HCT116 (cell line): Measurements from ENCODE around the gene TMEM100. TPM values are rescaled to one million over a fixed set of nuclear protein-coding genes. Genes with fewer than 3 reads are reported as not detected.

Experiments
- ATAC-seq: fragments of 200-7000 bp; cut with Tn5 transposase; 2 replicates; pipeline ENCODE4 v1.9.1; 2020; ENCODE audit warnings: mild to moderate bottlenecking, moderate library complexity
- BruUV-seq: library from RNA; stranded (reverse); fragments of 400-500 nt; replicated peaks from 2 replicates; lab custom pipeline; 2021; lab: Mats Ljungman, UMichigan
- CTCF ChIA-PET: fragments of 300-600 bp; sonication (Branson Sonifier 250); formaldehyde crosslinking; loops from one replicate; lab custom pipeline; 2021; ENCODE audit warnings: antibody characterized with exemption; lab: Charles Lee
- POLR2A ChIA-PET: fragments of 300-600, 350-600 bp; sonication (Branson Sonifier 250); formaldehyde crosslinking; loops from one replicate; lab custom pipeline; 2021; ENCODE audit warnings: antibody characterized with exemption; lab: Charles Lee
- RAD21 ChIA-PET, 2 experiments: fragments of 300-600 bp; sonication (Branson Sonifier 250); formaldehyde crosslinking; loops; one replicate each; lab custom pipeline; 2023; ENCODE audit warnings: low total read pairs in 2 of 2; ENCODE audit not compliant: uncharacterized antibody in 2 of 2, unreplicated experiment in 2 of 2, low non-redundant PET in 1 of 2; lab: Charles Lee
- DNase-seq: peaks from one replicate; pipeline ENCODE4 v3.0.0-alpha.2; 2010; ENCODE audit warnings: low read depth, low spot score
- H2AFZ ChIP-seq: fragments of 200-600 bp; shearing (Covaris generic), sonication (generic); 2 replicates; pipeline ENCODE4 v1.6.1; 2017; ENCODE audit warnings: low read depth, mixed run types, mixed read lengths, antibody characterized with exemption, low read length; ENCODE audit not compliant: poor library complexity, severe bottlenecking
- H3K27ac ChIP-seq: 2 replicates; pipeline ENCODE4 v1.5.1; 2012; ENCODE audit warnings: low read depth, low read length
- H3K27me3 ChIP-seq: fragments of 200-600 bp; sonication (generic); 2 replicates; pipeline ENCODE4 v1.6.1; 2016; ENCODE audit warnings: mixed run types, low read length, mixed read lengths; ENCODE audit not compliant: insufficient read depth
- H3K36me3 ChIP-seq, 2 experiments: fragments of 200-500 bp in 1 of 2; fragments of 200-600 bp in 1 of 2; sonication (Bioruptor generic) in 1 of 2; sonication (generic) in 1 of 2; 2 replicates each; pipeline versions ENCODE4 v1.5.1 to v1.6.1; 2014 to 2016; ENCODE audit warnings: low read length in 2 of 2, inconsistent platforms in 1 of 2, mixed read lengths in 1 of 2, mixed run types in 1 of 2; ENCODE audit not compliant: insufficient read depth in 2 of 2, control insufficient read depth in 1 of 2
- H3K4me1 ChIP-seq, 2 experiments: fragments of 200-600 bp in 1 of 2; sonication (generic) in 1 of 2; 2 replicates each; pipeline versions ENCODE4 v1.5.1 to v1.6.1; 2012 to 2017; ENCODE audit warnings: low read length in 2 of 2, inconsistent platforms in 1 of 2, mild to moderate bottlenecking in 1 of 2, mixed read lengths in 1 of 2, mixed run types in 1 of 2, moderate library complexity in 1 of 2; ENCODE audit not compliant: insufficient read depth in 2 of 2, control insufficient read depth in 1 of 2
- H3K4me2 ChIP-seq: fragments of 200-600 bp; sonication (generic); 2 replicates; pipeline ENCODE4 v1.6.1; 2017; ENCODE audit warnings: mixed run types, low read length, mixed read lengths
- H3K4me3 ChIP-seq, 2 experiments: fragments of 200-600 bp in 1 of 2; sonication (generic) in 1 of 2; replicated peaks in 1 of 2; 2 replicates each; pipeline ENCODE4 v1.5.1; 2011 to 2016; ENCODE audit warnings: low read length in 2 of 2, control low read depth in 1 of 2, low read depth in 1 of 2, mild to moderate bottlenecking in 1 of 2, mixed read lengths in 1 of 2, mixed run types in 1 of 2
- H3K79me2 ChIP-seq: fragments of 200-600 bp; sonication (generic); 2 replicates; pipeline ENCODE4 v1.6.1; 2017; ENCODE audit warnings: mild to moderate bottlenecking, mixed run types, low read length, moderate library complexity, mixed read lengths; ENCODE audit not compliant: insufficient read depth
- H3K9ac ChIP-seq: fragments of 200-600 bp; sonication (generic); 2 replicates; pipeline ENCODE4 v1.6.1; 2016; ENCODE audit warnings: low read length, mixed read lengths
- H3K9me2 ChIP-seq: fragments of 200-600 bp; sonication (generic), shearing (Covaris generic); 2 replicates; pipeline ENCODE4 v1.6.1; 2017; ENCODE audit warnings: mixed run types, mild to moderate bottlenecking, moderate library complexity; ENCODE audit not compliant: insufficient read depth
- H3K9me3 ChIP-seq, 2 experiments: fragments of 200-500 bp in 1 of 2; fragments of 200-600 bp in 1 of 2; sonication (Bioruptor generic) in 1 of 2; sonication (generic) in 1 of 2; 2 replicates each; pipeline ENCODE4 v1.6.1; 2014 to 2017; ENCODE audit warnings: low read length in 2 of 2, mixed read lengths in 2 of 2, inconsistent platforms in 1 of 2, low read depth in 1 of 2, mild to moderate bottlenecking in 1 of 2, mixed run types in 1 of 2, moderate library complexity in 1 of 2; ENCODE audit not compliant: control insufficient read depth in 1 of 2, insufficient read depth in 1 of 2
- H4K20me1 ChIP-seq: fragments of 200-600 bp; sonication (generic), shearing (Covaris generic); 2 replicates; pipeline ENCODE4 v1.6.1; 2017; ENCODE audit warnings: mixed run types, mild to moderate bottlenecking, moderate library complexity; ENCODE audit not compliant: insufficient read depth
- ATF3 ChIP-seq: IDR thresholded peaks from 2 replicates; pipeline ENCODE4 v1.6.1; 2012
- EGR1 ChIP-seq: IDR thresholded peaks from 2 replicates; pipeline ENCODE4 v1.6.1; 2012; ENCODE audit warnings: low read depth
- ELF1 ChIP-seq: IDR thresholded peaks from 2 replicates; pipeline ENCODE4 v1.6.1; 2012; ENCODE audit warnings: low read depth, borderline replicate concordance
- EZH2 ChIP-seq: fragments of 200-600 bp; sonication (generic); IDR thresholded peaks from 2 replicates; pipeline ENCODE4 v1.6.1; 2017; ENCODE audit warnings: antibody characterized with exemption, mixed run types
- EZH2phosphoT487 ChIP-seq: fragments of 200-600 bp; IDR thresholded peaks from 2 replicates; pipeline ENCODE4 v1.6.1; 2018; ENCODE audit warnings: antibody characterized with exemption, borderline replicate concordance
- FOSL1 ChIP-seq: IDR thresholded peaks from 2 replicates; pipeline ENCODE4 v1.6.1; 2012; ENCODE audit warnings: low read depth
- JUND ChIP-seq: IDR thresholded peaks from 2 replicates; pipeline ENCODE4 v1.6.1; 2012
- POLR2A ChIP-seq: IDR thresholded peaks from 2 replicates; pipeline ENCODE4 v1.7.0; 2011; ENCODE audit warnings: borderline replicate concordance; ENCODE audit not compliant: insufficient read depth, insufficient read length; ENCODE audit errors: extremely low read depth
- POLR2AphosphoS5 ChIP-seq: IDR thresholded peaks from 2 replicates; pipeline ENCODE4 v1.6.1; 2011; ENCODE audit warnings: mild to moderate bottlenecking, low read depth, low read length, moderate library complexity
- REST ChIP-seq: IDR thresholded peaks from 2 replicates; pipeline ENCODE4 v1.6.1; 2012; ENCODE audit warnings: low read depth
- SIN3A ChIP-seq: IDR thresholded peaks from 2 replicates; pipeline ENCODE4 v1.6.1; 2012; ENCODE audit warnings: low read depth
- SP1 ChIP-seq: IDR thresholded peaks from 2 replicates; pipeline ENCODE4 v1.6.1; 2012; ENCODE audit warnings: low read depth
- SRF ChIP-seq: IDR thresholded peaks from 2 replicates; pipeline ENCODE4 v1.6.1; 2012; ENCODE audit warnings: low read depth
- TCF7L2 ChIP-seq: IDR thresholded peaks from 2 replicates; pipeline ENCODE4 v1.7.0; 2011; ENCODE audit warnings: borderline replicate concordance, inconsistent platforms; ENCODE audit not compliant: insufficient read depth, insufficient read length; ENCODE audit errors: extremely low read depth
- ZBTB33 ChIP-seq: IDR thresholded peaks from 2 replicates; pipeline ENCODE4 v1.6.1; 2011; ENCODE audit warnings: mild to moderate bottlenecking, low read length, moderate library complexity; ENCODE audit not compliant: insufficient replicate concordance; ENCODE audit errors: extremely low read depth
- intact Hi-C: fragments of 100-400 bp; cut with micrococcal nuclease; formaldehyde crosslinking; loops from 2 replicates; pipeline ENCODE4 v1.10.0; 2022
- total RNA-seq: library from RNA; stranded (reverse); gene quantifications from one replicate; pipeline ENCODE4 v1.2.1, GENCODE V29; 2021; ENCODE audit not compliant: unreplicated experiment

The TMEM100 gene
- total RNA-seq, 1 experiment from 2014 or later = not detected

GRCh38 chr17:55756689-55757088 is 34.0 kb upstream of the TMEM100 start:
- Histone ChIP-seq H3K27me3 (no peaks in the 10 kb centered on the region), H3K27ac (no peak overlapping the region), H3K9ac (no peak overlapping the region), H3K79me2 (peaks cover 4% of the 10 kb centered on the region; the same call in 1 of the 2 replicates), H3K4me1 (peaks cover 3 to 6% of the 10 kb centered on the region in 2 experiments; a peak in 3 of 4 replicates), H4K20me1 (no peaks in the 10 kb centered on the region), H3K9me2 (no peaks in the 10 kb centered on the region), H3K36me3 (no peaks in the 10 kb centered on the region), H3K4me3 (no peak overlapping the region), H3K9me3 (no peaks in the 10 kb centered on the region), H3K4me2 (no peak overlapping the region), H2AFZ (no peak overlapping the region)
- ChIA-PET POLR2A (no interaction called here), CTCF (no interaction called here), RAD21 (no interaction called here)
- no peak for DNase-seq
- no TSS peak for BruUV-seq
- ATAC-seq = no peak
- TF ChIP-seq TCF7L2 (no peak), SIN3A (no peak)
- intact Hi-C loops = loop anchor here (10.0 kb wide), 1 partner anchor 1028 kb away; no protein-coding TSS in a partner anchor

- peak overlapping the region; percentile 51 for H2AFZ ChIP-seq
- no peaks in the 10 kb centered on the region for H3K9me2 ChIP-seq
- peak overlapping the region; percentile 71 to 87 for H3K4me3 ChIP-seq
- CTCF ChIA-PET = interaction anchor here (0.8 to 1.6 kb wide), 6 partner anchors 12 to 225 kb away, joined by 3 to 20 read pairs (median 5); partner anchors contain the start of gene TMEM100
- H3K36me3 ChIP-seq = no peaks in the 10 kb centered on the region
- DNase-seq = no peak
- no peaks in the 10 kb centered on the region for H3K27me3 ChIP-seq
- peaks cover 6% of the 10 kb centered on the region; the same call in 1 of the 2 replicates for H3K79me2 ChIP-seq
- no peaks in the 10 kb centered on the region for H3K9me3 ChIP-seq
- H3K4me2 ChIP-seq = peak overlapping the region; percentile 93
- peaks cover 11 to 14% of the 10 kb centered on the region in 2 experiments; a peak in 3 of 4 replicates for H3K4me1 ChIP-seq
- H4K20me1 ChIP-seq = no peaks in the 10 kb centered on the region
- H3K9ac ChIP-seq = peak overlapping the region; percentile 65
- intact Hi-C loops = loop anchor here (2.0 to 10.0 kb wide), 3 partner anchors 29 to 1033 kb away; partner anchors contain the start of genes MMD and TMEM100
- H3K27ac ChIP-seq = no peak overlapping the region
- RAD21 ChIA-PET = interaction anchor here in 1 of 2 experiments (0.5 to 0.7 kb wide), 2 partner anchors 10 to 14 kb away, joined by 3 to 5 read pairs; no protein-coding TSS in a partner anchor
- BruUV-seq = TSS peak; percentile 59
- ATAC-seq = no peak
- POLR2A ChIA-PET = interaction anchor here (1.2 to 1.5 kb wide), 4 partner anchors 9 to 17 kb away, joined by 3 to 21 read pairs (median 8); no protein-coding TSS in a partner anchor
- no peak for TF ChIP-seq EGR1
- no peak for TF ChIP-seq FOSL1
- TF ChIP-seq POLR2A = no peak
- no peak for TF ChIP-seq REST
- no peak for TF ChIP-seq ZBTB33
- no peak for TF ChIP-seq POLR2AphosphoS5
- no peak for TF ChIP-seq ELF1
- no peak for TF ChIP-seq ATF3
- no peak for TF ChIP-seq JUND
- TF ChIP-seq SRF = no peak
- TF ChIP-seq SP1 = no peak
- no peak for TF ChIP-seq EZH2phosphoT487
- no peak for TF ChIP-seq EZH2
Observed at GRCh38 chr17:55751720-55752250, 29.1 kb upstream of the TMEM100 start.
